Gastrocnemius medialis (tissue), 4 donors: ENCODE data around the gene VTN. TPM values are rescaled to one million over a fixed set of nuclear protein-coding genes. Genes with fewer than 3 reads are reported as not detected.

Experiments used
- ATAC-seq, 2 donors: fragments of 150-250 bp; one replicate each; pipeline ENCODE4 v1.9.1; 2016
- DNase-seq, 2 donors: peaks; one replicate each; pipeline ENCODE4 v3.0.0-alpha.2; 2019
- H3K27ac ChIP-seq, 4 donors: fragments of 200-600 bp; sonication (generic); 1 replicate in 1 of 4; 2 replicates in 3 of 4; pipeline ENCODE4 v1.5.1; 2016 to 2018; ENCODE audit warnings: mild to moderate bottlenecking in 2 of 4, moderate library complexity in 1 of 4
- H3K27me3 ChIP-seq, 3 donors: fragments of 200-600 bp; sonication (generic) in 2 of 3; 1 replicate in 1 of 3; 2 replicates in 2 of 3; pipeline versions ENCODE4 v1.5.1 to v1.6.0; 2016 to 2019; ENCODE audit warnings: mild to moderate bottlenecking in 1 of 3, moderate library complexity in 1 of 3
- H3K36me3 ChIP-seq, 2 donors: fragments of 200-600 bp; sonication (generic) in 1 of 2; one replicate each; pipeline ENCODE4 v1.5.1; 2017 to 2018
- H3K4me1 ChIP-seq, 2 donors: fragments of 200-600 bp; sonication (generic) in 1 of 2; one replicate each; pipeline ENCODE4 v1.5.1; 2016 to 2017; ENCODE audit warnings: mild to moderate bottlenecking in 2 of 2
- H3K4me3 ChIP-seq, 4 donors: fragments of 200-600 bp; sonication (generic) in 3 of 4; 1 replicate in 1 of 4; 2 replicates in 3 of 4; pipeline ENCODE4 v1.5.1; 2016 to 2019; ENCODE audit warnings: mild to moderate bottlenecking in 2 of 4
- H3K9me3 ChIP-seq, 3 donors: fragments of 200-600 bp; sonication (generic) in 2 of 3; 1 replicate in 1 of 3; 2 replicates in 2 of 3; pipeline ENCODE4 v1.5.1; 2016 to 2019
- POLR2A ChIP-seq, 2 donors: fragments of 450-650 bp; IDR thresholded peaks; one replicate each; pipeline ENCODE4 v1.6.1; 2017; ENCODE audit warnings: antibody characterized with exemption in 2 of 2, mild to moderate bottlenecking in 2 of 2, moderate library complexity in 2 of 2
- in situ Hi-C, 4 donors: fragments of 200-750 bp; cut with MboI; loops; one replicate each; pipeline versions ENCODE4 v1.15.0 to v1.8.0; 2017; ENCODE audit warnings: low sequenced_read_pairs in 4 of 4
- intact Hi-C: fragments of 100-400 bp; cut with DNase I; formaldehyde crosslinking; loops from one replicate; pipeline ENCODE4 v1.15.1; 2023; ENCODE audit warnings: low total_unique reads
- total RNA-seq, 4 donors: library from RNA; depleted of rRNA; stranded (reverse); fragments of >200 nt; gene quantifications; one replicate each; pipeline versions ENCODE4 v1.1.0 to v1.2.3, GENCODE V29; 2016
- TF ChIP-seq, protein P1 (sequence below), 5 experiments: fragments of 450-650 bp in 3 of 5; fragments of 200-600 bp in 2 of 5; sonication (generic) in 2 of 5; IDR thresholded peaks in 4 of 5; conservative IDR thresholded peaks in 1 of 5; 1 replicate in 4 of 5; 2 replicates in 1 of 5; pipeline ENCODE4 v1.5.1; 2016 to 2019; ENCODE audit warnings: antibody characterized with exemption in 5 of 5, mild to moderate bottlenecking in 3 of 5, moderate library complexity in 3 of 5

Gene VTN
- total RNA-seq, 4 donors from 2014 or later = 3.8 to 11.5 TPM; not detected in 2

DNA sequence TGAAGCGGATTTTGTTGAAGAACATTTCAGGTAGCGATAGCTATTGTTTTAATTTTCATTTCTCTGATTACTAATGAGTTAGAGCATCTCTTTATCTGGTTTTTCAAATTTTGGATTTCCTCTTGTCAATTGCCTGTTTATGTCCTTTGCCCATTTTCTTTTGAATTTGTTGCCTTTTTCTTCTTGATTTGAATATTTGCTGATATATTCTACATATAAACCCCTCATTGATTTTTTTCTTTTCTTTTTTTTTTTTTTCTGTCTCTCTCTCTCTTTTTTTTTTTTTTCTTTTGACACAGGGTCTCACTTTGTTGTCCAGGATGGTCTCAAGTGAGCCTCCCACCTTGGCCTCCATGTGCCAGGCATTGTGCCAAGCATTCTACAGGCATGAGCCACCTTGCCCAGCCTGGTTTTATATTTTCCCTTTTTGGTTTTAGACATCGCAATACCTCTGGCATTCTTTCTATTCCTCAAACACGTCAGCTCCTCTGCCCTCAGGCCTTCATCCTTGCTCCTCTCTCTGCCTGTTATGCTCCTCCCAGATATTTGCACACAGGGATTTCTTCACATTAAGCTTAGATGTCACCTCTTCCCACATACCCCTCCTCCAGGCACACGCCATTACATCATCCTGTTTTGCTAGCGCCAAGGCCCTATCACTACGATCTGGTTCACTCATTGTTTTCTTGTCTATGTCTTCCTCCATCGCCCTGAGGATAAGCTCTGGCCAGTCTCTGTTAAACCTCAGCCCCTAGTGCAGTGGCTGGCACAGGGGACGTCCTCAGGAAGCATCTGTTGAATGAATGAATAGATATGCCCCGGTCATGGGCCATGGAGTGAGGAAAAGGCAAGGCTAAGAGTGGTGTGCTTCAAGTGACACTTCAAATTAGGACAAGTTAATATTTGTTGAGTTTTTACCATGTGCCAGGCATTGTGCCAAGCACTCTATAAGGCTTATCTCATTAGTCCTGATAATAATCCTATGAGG lies 10.0 kb upstream of the VTN start:
- no peak for DNase-seq
- Histone ChIP-seq H3K4me1 (no peaks in the 10 kb centered on the region), H3K4me3 (no peak overlapping the region), H3K36me3 (no peaks in the 10 kb centered on the region), H3K9me3 (no peaks in the 10 kb centered on the region), H3K27ac (no peak overlapping the region), H3K27me3 (peaks cover 0 to 3% (median 0%) of the 10 kb centered on the region in 3 donors)
- intact Hi-C loops (no loop called here), in situ Hi-C loops (no loop called here)
- ATAC-seq = no peak
- TF ChIP-seq, protein P1, sequence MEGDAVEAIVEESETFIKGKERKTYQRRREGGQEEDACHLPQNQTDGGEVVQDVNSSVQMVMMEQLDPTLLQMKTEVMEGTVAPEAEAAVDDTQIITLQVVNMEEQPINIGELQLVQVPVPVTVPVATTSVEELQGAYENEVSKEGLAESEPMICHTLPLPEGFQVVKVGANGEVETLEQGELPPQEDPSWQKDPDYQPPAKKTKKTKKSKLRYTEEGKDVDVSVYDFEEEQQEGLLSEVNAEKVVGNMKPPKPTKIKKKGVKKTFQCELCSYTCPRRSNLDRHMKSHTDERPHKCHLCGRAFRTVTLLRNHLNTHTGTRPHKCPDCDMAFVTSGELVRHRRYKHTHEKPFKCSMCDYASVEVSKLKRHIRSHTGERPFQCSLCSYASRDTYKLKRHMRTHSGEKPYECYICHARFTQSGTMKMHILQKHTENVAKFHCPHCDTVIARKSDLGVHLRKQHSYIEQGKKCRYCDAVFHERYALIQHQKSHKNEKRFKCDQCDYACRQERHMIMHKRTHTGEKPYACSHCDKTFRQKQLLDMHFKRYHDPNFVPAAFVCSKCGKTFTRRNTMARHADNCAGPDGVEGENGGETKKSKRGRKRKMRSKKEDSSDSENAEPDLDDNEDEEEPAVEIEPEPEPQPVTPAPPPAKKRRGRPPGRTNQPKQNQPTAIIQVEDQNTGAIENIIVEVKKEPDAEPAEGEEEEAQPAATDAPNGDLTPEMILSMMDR (IDR thresholded peaks at IDR 0.05 in 4 of 5, conservative IDR thresholded peaks at IDR 0.05 in 1 of 5) = no peak
- no peak for TF ChIP-seq POLR2A (IDR thresholded peaks at IDR 0.05)

DNA sequence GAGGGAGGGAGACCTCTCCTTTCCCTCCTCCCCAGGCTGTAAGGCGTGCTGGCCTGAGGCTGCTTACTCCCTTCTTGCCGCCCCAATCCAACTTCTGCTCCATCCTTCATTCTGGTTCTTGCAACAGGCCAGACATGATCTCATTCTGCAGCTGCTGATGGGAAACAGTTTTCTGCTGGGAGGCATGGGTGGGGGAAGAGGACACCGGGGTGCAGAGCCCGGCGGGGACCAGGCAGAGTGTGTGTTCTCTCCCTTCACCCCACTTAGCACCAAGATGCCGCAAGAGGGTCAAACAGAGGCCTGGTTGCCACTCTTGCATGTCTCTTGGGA lies 2.8 kb upstream of the VTN start:
- no peaks in the 10 kb centered on the region for H3K36me3 ChIP-seq
- H3K9me3 ChIP-seq = no peaks in the 10 kb centered on the region
- H3K4me3 ChIP-seq = peak overlapping the region in 2 of 4 donors; percentile 63 to 64
- no peak for TF ChIP-seq POLR2A (IDR thresholded peaks at IDR 0.05)
- TF ChIP-seq, protein P1 (IDR thresholded peaks at IDR 0.05 in 4 of 5, conservative IDR thresholded peaks at IDR 0.05 in 1 of 5) = no peak
- no peak overlapping the region for H3K27ac ChIP-seq
- in situ Hi-C loops (loop anchor here in 1 of 4 donors (25.0 kb wide), 1 partner anchor 589 kb away; the partner anchor contains the start of gene PHF12), intact Hi-C loops (no loop called here)
- peaks cover 10 to 11% of the 10 kb centered on the region in 2 donors for H3K4me1 ChIP-seq
- no peak for DNase-seq
- no peaks in the 10 kb centered on the region for H3K27me3 ChIP-seq
- no peak for ATAC-seq

DNA sequence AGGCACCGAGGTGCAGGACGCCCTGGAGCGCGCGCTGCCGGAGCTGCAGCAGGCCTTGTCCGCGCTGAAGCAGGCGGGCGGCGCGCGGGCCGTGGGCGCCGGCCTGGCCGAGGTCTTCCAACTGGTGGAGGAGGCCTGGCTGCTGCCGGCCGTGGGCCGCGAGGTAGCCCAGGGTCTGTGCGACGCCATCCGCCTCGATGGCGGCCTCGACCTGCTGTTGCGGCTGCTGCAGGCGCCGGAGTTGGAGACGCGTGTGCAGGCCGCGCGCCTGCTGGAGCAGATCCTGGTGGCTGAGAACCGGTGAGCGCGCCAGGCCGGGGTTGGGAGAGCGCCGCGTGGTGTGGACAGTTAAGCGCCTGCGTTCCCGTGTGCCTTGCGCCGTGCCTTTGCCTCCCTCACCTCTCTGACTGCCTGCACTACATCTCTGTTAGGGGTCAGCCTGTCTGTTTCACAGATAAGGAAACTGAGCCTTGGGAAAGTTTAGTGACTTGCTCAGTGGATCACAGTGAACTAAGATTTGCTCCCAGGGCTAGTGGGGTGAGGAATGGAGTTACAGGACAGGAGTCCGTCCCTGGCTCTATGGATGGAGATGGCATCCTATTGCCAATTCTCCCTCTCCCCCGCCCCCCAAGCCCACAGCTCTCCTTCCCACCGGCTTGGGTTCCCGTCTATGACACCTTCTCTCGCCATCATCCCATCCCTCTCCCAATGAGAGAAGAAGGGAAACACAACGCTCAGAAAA lies 2.3 kb upstream of the VTN start:
- no peak for DNase-seq
- Histone ChIP-seq H3K4me1 (peaks cover 10 to 11% of the 10 kb centered on the region in 2 donors), H3K27ac (peak overlapping the region in 1 of 4 donors; percentile 28), H3K4me3 (peak overlapping the region; percentile 58 to 77 (median 64)), H3K36me3 (no peaks in the 10 kb centered on the region), H3K27me3 (no peaks in the 10 kb centered on the region), H3K9me3 (no peaks in the 10 kb centered on the region)
- intact Hi-C loops = no loop called here
- no peak for ATAC-seq
- no peak for TF ChIP-seq POLR2A (IDR thresholded peaks at IDR 0.05)
- TF ChIP-seq, protein P1 (IDR thresholded peaks at IDR 0.05 in 4 of 5, conservative IDR thresholded peaks at IDR 0.05 in 1 of 5) = no peak
- in situ Hi-C loops = loop anchor here in 1 of 4 donors (25.0 kb wide), 1 partner anchor 590 kb away; the partner anchor contains the start of gene PHF12

DNA sequence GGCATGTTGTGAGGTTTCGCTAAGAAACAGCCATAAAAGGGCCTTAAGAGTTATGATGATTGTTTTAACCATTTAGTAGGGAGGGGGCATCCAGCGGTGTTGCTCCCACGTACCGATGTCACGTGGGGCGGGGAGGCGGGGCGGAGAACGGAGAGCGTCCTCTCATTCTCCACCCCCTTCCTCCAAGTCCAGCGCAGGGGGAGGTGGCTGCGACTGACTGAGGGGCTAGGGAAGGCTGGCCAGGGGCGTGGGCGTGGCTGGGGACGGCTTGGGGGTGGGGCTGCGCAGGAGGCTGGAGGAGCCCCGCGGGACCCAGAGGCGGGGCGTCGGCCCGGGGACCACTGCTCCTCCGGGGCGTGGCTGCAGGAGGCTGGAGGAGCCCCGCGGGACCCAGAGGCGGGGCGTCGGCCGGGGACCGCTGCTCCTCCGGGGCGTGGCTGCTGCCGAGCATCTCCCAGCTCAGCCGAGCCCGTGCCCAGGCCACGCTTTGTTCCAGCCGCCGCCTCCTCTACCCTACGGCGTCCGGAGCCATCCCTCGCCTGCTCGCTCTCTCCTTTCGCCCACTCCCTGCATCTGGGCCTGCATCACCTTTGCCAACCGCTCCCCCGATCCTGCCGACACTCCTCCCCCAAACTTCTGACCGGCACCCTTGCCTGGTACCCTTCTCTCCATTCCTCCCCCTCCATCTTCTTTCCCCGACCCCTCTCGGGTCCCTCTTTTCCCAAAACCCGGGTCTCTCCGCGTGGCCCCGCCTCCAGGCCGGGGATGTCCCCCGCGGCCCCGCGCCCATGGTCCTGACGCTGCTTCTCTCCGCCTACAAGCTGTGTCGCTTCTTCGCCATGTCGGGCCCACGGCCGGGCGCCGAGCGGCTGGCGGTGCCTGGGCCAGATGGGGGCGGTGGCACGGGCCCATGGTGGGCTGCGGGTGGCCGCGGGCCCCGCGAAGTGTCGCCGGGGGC lies 1.4 kb upstream of the VTN start, which contains the start of gene SARM1:
SARM1 (plus strand) TSS at position 450 of the 958 bp plus-strand sequence; CDS start at position 789, 339 bp downstream.
- DNase-seq (peak; percentile 46 to 54), ATAC-seq (peak; percentile 64 to 67)
- in situ Hi-C loops (loop anchor here in 1 of 4 donors (25.0 kb wide), 1 partner anchor 591 kb away; the partner anchor contains the start of gene PHF12), intact Hi-C loops (loop anchor here (2.0 kb wide), 1 partner anchor 15 kb away; the partner anchor contains the start of gene POLDIP2)
- Histone ChIP-seq H3K27ac (peak within 1 kb of the TSS; percentile 32 to 50 (median 37)), H3K36me3 (no peaks in the 10 kb centered on the region), H3K4me3 (peak within 1 kb of the TSS; percentile 58 to 77 (median 64)), H3K9me3 (no peaks in the 10 kb centered on the region), H3K27me3 (no peaks in the 10 kb centered on the region), H3K4me1 (peaks cover 10 to 11% of the 10 kb centered on the region in 2 donors)
- TF ChIP-seq, protein P1 (IDR thresholded peaks at IDR 0.05 in 4 of 5, conservative IDR thresholded peaks at IDR 0.05 in 1 of 5) = no peak
- no peak for TF ChIP-seq POLR2A (IDR thresholded peaks at IDR 0.05)
